H1 (cell line): ENCODE measurements around the gene MTMR2. TPM values are rescaled to one million over a fixed set of nuclear protein-coding genes. Genes with fewer than 3 reads are reported as not detected.

Source experiments
- CTCF ChIA-PET: fragments of 300-600 bp; sonication (Branson Sonifier 250); formaldehyde crosslinking; loops from one replicate; lab custom pipeline; 2021; ENCODE audit not compliant: partially characterized antibody; lab: Charles Lee
- POLR2A ChIA-PET: fragments of 300-600 bp; sonication (Branson Sonifier 250); formaldehyde crosslinking; loops from one replicate; lab custom pipeline; 2021; ENCODE audit warnings: inconsistent platforms; ENCODE audit not compliant: partially characterized antibody; lab: Charles Lee
- DNase-seq, 2 experiments: peaks; one replicate each; pipeline versions ENCODE4 v3.0.0 to v3.0.0-alpha.2; 2010 to 2022; ENCODE audit warnings: low spot score in 2 of 2, low read depth in 1 of 2, mixed read lengths in 1 of 2
- FAIRE-seq: peaks from 2 replicates; lab custom pipeline; 2011; peaks lifted over from hg19 to GRCh38; lab: Jason Lieb, UNC
- H2AFZ ChIP-seq: 2 replicates; pipeline ENCODE4 v1.8.1; 2012; ENCODE audit warnings: low read length, inconsistent platforms
- H2AK5ac ChIP-seq: 2 replicates; pipeline ENCODE4 v1.6.1; 2013; ENCODE audit warnings: low read depth, low read length
- H2BK120ac ChIP-seq: replicated peaks from 2 replicates; pipeline ENCODE3; 2013; ENCODE audit warnings: low read depth, low read length, inconsistent platforms
- H2BK12ac ChIP-seq: 2 replicates; pipeline ENCODE4 v1.6.1; 2013; ENCODE audit warnings: low read depth, low read length
- H2BK15ac ChIP-seq: 2 replicates; pipeline ENCODE4 v1.6.1; 2013; ENCODE audit warnings: low read length
- H2BK20ac ChIP-seq: 2 replicates; pipeline ENCODE4 v1.6.1; 2013; ENCODE audit warnings: low read length
- H2BK5ac ChIP-seq: 2 replicates; pipeline ENCODE4 v1.6.1; 2013; ENCODE audit warnings: low read depth, low read length
- H3K14ac ChIP-seq: 2 replicates; pipeline ENCODE4 v1.6.1; 2013; ENCODE audit warnings: inconsistent platforms; ENCODE audit not compliant: insufficient read length
- H3K18ac ChIP-seq: 2 replicates; pipeline ENCODE4 v1.6.1; 2013; ENCODE audit warnings: low read length; ENCODE audit errors: extremely low read depth
- H3K23ac ChIP-seq: 2 replicates; pipeline ENCODE4 v1.6.1; 2013; ENCODE audit warnings: inconsistent platforms; ENCODE audit not compliant: insufficient read length
- H3K23me2 ChIP-seq: 2 replicates; pipeline ENCODE4 v1.6.1; 2013; ENCODE audit warnings: low read depth, low read length
- H3K27ac ChIP-seq: 2 replicates; pipeline ENCODE4 v1.6.1; 2011; ENCODE audit warnings: low read depth, low read length, inconsistent platforms
- H3K27me3 ChIP-seq, 4 experiments: replicated peaks in 1 of 4; 1 replicate in 1 of 4; 2 replicates in 3 of 4; pipeline versions ENCODE4 v1.6.1 to v1.8.1; 2011 to 2013; ENCODE audit warnings: low read length in 3 of 4, mild to moderate bottlenecking in 3 of 4, inconsistent platforms in 2 of 4, mixed read lengths in 2 of 4, moderate library complexity in 1 of 4; ENCODE audit not compliant: control insufficient read depth in 3 of 4, insufficient read depth in 3 of 4; ENCODE audit errors: extremely low read depth in 1 of 4
- H3K36me3 ChIP-seq, 4 experiments: 2 replicates each; pipeline versions ENCODE4 v1.6.1 to v1.8.1; 2011 to 2013; ENCODE audit warnings: mild to moderate bottlenecking in 4 of 4, low read length in 3 of 4, moderate library complexity in 2 of 4, control low read depth in 1 of 4, inconsistent platforms in 1 of 4; ENCODE audit not compliant: insufficient read depth in 4 of 4, control insufficient read depth in 2 of 4
- H3K4ac ChIP-seq: replicated peaks from 2 replicates; pipeline ENCODE3; 2013; ENCODE audit warnings: low read length, low read depth, mixed read lengths, inconsistent platforms; ENCODE audit not compliant: insufficient read length
- H3K4me1 ChIP-seq, 4 experiments: replicated peaks in 1 of 4; 1 replicate in 1 of 4; 2 replicates in 3 of 4; pipeline versions ENCODE4 v1.6.1 to v1.8.1; 2011 to 2013; ENCODE audit warnings: low read length in 3 of 4, inconsistent platforms in 2 of 4, mixed read lengths in 1 of 4; ENCODE audit not compliant: insufficient read depth in 4 of 4, control insufficient read depth in 3 of 4
- H3K4me2 ChIP-seq, 2 experiments: 2 replicates each; pipeline versions ENCODE4 v1.6.1 to v1.8.1; 2011 to 2013; ENCODE audit warnings: low read depth in 2 of 2, low read length in 2 of 2, control low read depth in 1 of 2, inconsistent platforms in 1 of 2, mild to moderate bottlenecking in 1 of 2; ENCODE audit not compliant: insufficient read depth in 1 of 2
- H3K4me3 ChIP-seq, 4 experiments: fragments of 200-600, 300-600 bp in 1 of 4; sonication (generic), shearing (Covaris generic), sonication (Bioruptor Twin) in 1 of 4; 2 replicates each; pipeline versions ENCODE4 v1.5.1 to v1.8.1; 2011 to 2016; ENCODE audit warnings: low read length in 4 of 4, low read depth in 3 of 4, control low read depth in 2 of 4, inconsistent platforms in 2 of 4, mild to moderate bottlenecking in 2 of 4, mixed read lengths in 1 of 4, moderate library complexity in 1 of 4; ENCODE audit not compliant: insufficient read depth in 2 of 4; ENCODE audit errors: extremely low read depth in 1 of 4
- H3K56ac ChIP-seq: replicated peaks from 2 replicates; pipeline ENCODE3; 2013; ENCODE audit warnings: low read depth, mild to moderate bottlenecking, mixed read lengths, low read length, inconsistent platforms; ENCODE audit not compliant: insufficient read length
- H3K79me1 ChIP-seq: 2 replicates; pipeline ENCODE4 v1.6.1; 2013; ENCODE audit warnings: low read depth, low read length, control low read depth
- H3K79me2 ChIP-seq, 2 experiments: 2 replicates each; pipeline versions ENCODE4 v1.6.1 to v1.8.1; 2012 to 2013; ENCODE audit warnings: low read length in 2 of 2, mild to moderate bottlenecking in 2 of 2, inconsistent platforms in 1 of 2; ENCODE audit not compliant: insufficient read depth in 2 of 2, control insufficient read depth in 1 of 2
- H3K9ac ChIP-seq, 4 experiments: replicated peaks in 1 of 4; 1 replicate in 1 of 4; 2 replicates in 3 of 4; pipeline versions ENCODE4 v1.6.1 to v1.8.1; 2011 to 2013; ENCODE audit warnings: low read depth in 3 of 4, low read length in 3 of 4, control low read depth in 2 of 4, mild to moderate bottlenecking in 2 of 4, moderate library complexity in 2 of 4, inconsistent platforms in 1 of 4; ENCODE audit errors: extremely low read depth in 1 of 4
- H3K9me3 ChIP-seq, 2 experiments: 2 replicates each; pipeline versions ENCODE4 v1.6.1 to v1.8.1; 2012 to 2013; ENCODE audit warnings: mild to moderate bottlenecking in 2 of 2, moderate library complexity in 2 of 2, control low read depth in 1 of 2, inconsistent platforms in 1 of 2, low read depth in 1 of 2, low read length in 1 of 2, mixed read lengths in 1 of 2; ENCODE audit not compliant: insufficient read depth in 2 of 2
- H4K20me1 ChIP-seq, 2 experiments: replicated peaks in 1 of 2; 2 replicates each; pipeline versions ENCODE3 to v1.8.1; 2011 to 2013; ENCODE audit warnings: inconsistent platforms in 2 of 2, low read length in 2 of 2, mild to moderate bottlenecking in 1 of 2; ENCODE audit not compliant: insufficient read depth in 2 of 2, control insufficient read depth in 1 of 2
- H4K5ac ChIP-seq: 2 replicates; pipeline ENCODE4 v1.6.1; 2013; ENCODE audit warnings: low read length, low read depth, mixed read lengths, inconsistent platforms; ENCODE audit not compliant: insufficient read length
- H4K8ac ChIP-seq: 2 replicates; pipeline ENCODE4 v1.8.0; 2013; ENCODE audit warnings: mild to moderate bottlenecking, moderate library complexity, low read length, inconsistent platforms; ENCODE audit not compliant: insufficient read depth; ENCODE audit errors: extremely low read depth
- H4K91ac ChIP-seq: replicated peaks from 2 replicates; pipeline ENCODE3; 2013; ENCODE audit warnings: low read length, mixed read lengths, inconsistent platforms; ENCODE audit not compliant: insufficient read length
- ASH2L ChIP-seq: fragments of 200-600, 300-600 bp; sonication (generic); IDR thresholded peaks from one replicate; pipeline ENCODE4 v1.7.1; 2017; ENCODE audit warnings: low read length
- EZH2 ChIP-seq: fragments of 200-600 bp; sonication (generic); IDR thresholded peaks from 2 replicates; pipeline ENCODE4 v1.7.1; 2012; ENCODE audit warnings: low read depth, mild to moderate bottlenecking, moderate library complexity, low read length, inconsistent platforms; ENCODE audit not compliant: severe bottlenecking
- KDM1A ChIP-seq: fragments of 200-600, 300-600 bp; sonication (generic); IDR thresholded peaks from 2 replicates; pipeline ENCODE4 v1.7.1; 2016; ENCODE audit warnings: mild to moderate bottlenecking, low read length, borderline replicate concordance
- PHF8 ChIP-seq: fragments of 200-600 bp; sonication (generic); conservative IDR thresholded peaks from 2 replicates; pipeline ENCODE4 v1.7.1; 2012; ENCODE audit warnings: low read depth, mild to moderate bottlenecking, inconsistent platforms, low read length, moderate library complexity
- POLR2A ChIP-seq, 2 experiments: IDR thresholded peaks; 1 replicate in 1 of 2; 2 replicates in 1 of 2; pipeline ENCODE4 v1.6.1; 2011; ENCODE audit warnings: low read depth in 2 of 2, low read length in 2 of 2, mild to moderate bottlenecking in 2 of 2; ENCODE audit errors: control extremely low read depth in 1 of 2
- POLR2AphosphoS5 ChIP-seq: IDR thresholded peaks from 2 replicates; pipeline ENCODE4 v1.6.1; 2011; ENCODE audit warnings: low read depth, low read length
- RAD21 ChIP-seq, 2 experiments: IDR thresholded peaks in 1 of 2; conservative IDR thresholded peaks in 1 of 2; 2 replicates each; pipeline ENCODE4 v1.6.1; 2011; ENCODE audit warnings: low read depth in 2 of 2, low read length in 2 of 2, improper control_type of control experiment in 1 of 2, inconsistent platforms in 1 of 2, mild to moderate bottlenecking in 1 of 2, moderate library complexity in 1 of 2
- RNF2 ChIP-seq: fragments of 200-900, 300-1000 bp; sonication (generic); IDR thresholded peaks from 2 replicates; pipeline ENCODE4 v1.7.1; 2016; ENCODE audit warnings: borderline replicate concordance, low read depth, mild to moderate bottlenecking, antibody characterized with exemption, low read length; ENCODE audit not compliant: poor library complexity, severe bottlenecking; ENCODE audit errors: missing control alignments
- SIX5 ChIP-seq: IDR thresholded peaks from 2 replicates; pipeline ENCODE4 v1.6.1; 2011; ENCODE audit warnings: mild to moderate bottlenecking, low read depth, low read length
- SRF ChIP-seq: IDR thresholded peaks from 2 replicates; pipeline ENCODE4 v1.6.1; 2011; ENCODE audit warnings: mild to moderate bottlenecking, low read depth, low read length, moderate library complexity
- SUZ12 ChIP-seq: fragments of 200-600 bp; sonication (generic); IDR thresholded peaks from 2 replicates; pipeline ENCODE4 v1.6.1; 2012; ENCODE audit warnings: mild to moderate bottlenecking, inconsistent platforms, low read length, moderate library complexity, mixed read lengths
- TAF1 ChIP-seq: IDR thresholded peaks from 2 replicates; pipeline ENCODE4 v1.6.1; 2011; ENCODE audit warnings: mild to moderate bottlenecking, low read depth, low read length
- TBP ChIP-seq: IDR thresholded peaks from 2 replicates; pipeline ENCODE4 v1.6.1; 2011; ENCODE audit warnings: low read depth, low read length, improper control_type of control experiment
- WGBS, 2 experiments: shearing (Covaris generic) in 1 of 2; methylation state at CpG; one replicate each; pipeline versions ENCODE4 v1.1.6 to v1.1.7; 2013 to 2015; ENCODE audit warnings: low lambda C conversion rate in 2 of 2, mixed read lengths in 2 of 2, inconsistent platforms in 1 of 2, low coverage in 1 of 2, missing lambda C conversion rate in 1 of 2; ENCODE audit not compliant: insufficient replicate concordance in 2 of 2, insufficient coverage in 1 of 2, insufficient read length in 1 of 2; ENCODE audit errors: extremely low coverage in 1 of 2, missing lambda C conversion rate in 1 of 2; 5-methylcytosine and 5-hydroxymethylcytosine counted together
- polyA plus RNA-seq, 7 experiments: library from polyadenylated mRNA; depleted of rRNA in 3 of 7; stranded (reverse) in 5 of 7; unstranded in 2 of 7; fragments of >200 nt in 5 of 7; fragments of 200-250 nt in 2 of 7; gene quantifications; 1 replicate in 5 of 7; 2 replicates in 1 of 7; 4 replicates in 1 of 7; pipeline versions ENCODE4 v1.2.1 to v1.2.3, GENCODE V29; 2011 to 2013; ENCODE audit warnings: missing spikeins in 2 of 7, mixed read lengths in 2 of 7
- total RNA-seq: library from RNA; stranded (reverse); fragmentation: NEBNext Ultra II Directional; extraction: Animal tissue kit (Norgen Biotek cat#: 25700); gene quantifications from 2 replicates; pipeline ENCODE4 v1.2.1, GENCODE V29; 2021

MTMR2 gene
- total and polyA plus RNA-seq, 2 of the 8 experiments (the other 6 are each of a cell fraction or from before 2014, with no cell fraction given): 16.7 to 52.9 TPM

DNA sequence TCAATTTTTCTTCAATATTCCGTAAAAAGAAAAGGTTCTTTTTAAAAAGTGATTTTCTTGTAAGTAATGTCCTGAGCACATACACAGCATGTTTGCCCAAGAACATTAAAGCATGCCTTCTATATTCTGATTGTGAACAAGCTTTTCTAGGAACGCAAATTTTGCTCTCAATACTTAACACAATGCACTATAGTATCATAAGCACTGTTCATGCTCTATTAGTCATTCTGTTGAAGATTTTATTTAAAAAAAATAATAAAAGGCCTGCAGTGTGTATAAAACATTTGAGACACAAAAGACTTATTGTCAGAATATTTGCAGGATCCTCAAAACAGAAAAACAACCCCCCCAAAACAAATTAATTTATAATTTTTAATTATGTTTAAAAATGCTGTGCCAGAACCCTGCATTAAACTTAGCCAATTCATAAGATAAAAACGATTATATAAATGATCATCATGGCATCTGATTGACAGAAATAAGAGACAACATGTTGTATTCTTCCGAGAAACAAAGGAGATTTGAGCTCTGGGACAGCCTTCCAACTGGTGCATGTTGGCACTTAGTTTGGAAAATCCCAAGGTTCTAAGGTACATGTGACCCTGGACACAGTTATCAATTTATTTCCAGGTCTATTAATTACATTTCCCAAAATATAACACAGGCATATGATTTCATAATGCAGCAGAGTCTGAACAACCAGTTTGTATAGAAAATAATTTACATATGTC, 13.1 kb downstream of the MTMR2 start:
- no peaks in the 10 kb centered on the region for H3K36me3 ChIP-seq
- H2BK5ac ChIP-seq: no peak overlapping the region
- H3K27ac ChIP-seq: no peak overlapping the region
- H2AK5ac ChIP-seq: no peak overlapping the region
- no peaks in the 10 kb centered on the region for H3K79me1 ChIP-seq
- POLR2A ChIA-PET: interaction anchor here (0.6 kb wide), 1 partner anchor 223 kb away, joined by 3 read pairs; no protein-coding TSS in a partner anchor
- no peak overlapping the region for H3K18ac ChIP-seq
- TF ChIP-seq POLR2AphosphoS5 (no peak), SRF (no peak), RAD21 (IDR thresholded peaks at IDR 0.05 in 1 of 2, conservative IDR thresholded peaks at IDR 0.05 in 1 of 2; ENCODE audit: low read depth in 2 of 2, low read length in 2 of 2) (no peak), TAF1 (no peak), POLR2A (IDR thresholded peaks at IDR 0.05; ENCODE audit: control extremely low read depth in 1 of 2, low read depth in 2 of 2, low read length in 2 of 2) (no peak), TBP (no peak), EZH2 (no peak), RNF2 (no peak), ASH2L (no peak), PHF8 (no peak), KDM1A (no peak), SUZ12 (no peak), SIX5 (no peak)
- TF ChIP-seq, all 59 proteins: peak for 0
- FAIRE-seq (no peak), DNase-seq (no peak)
- Histone ChIP-seq H4K8ac (no peak overlapping the region), H3K4me1 (no peaks in the 10 kb centered on the region), H2BK20ac (no peak overlapping the region), H3K23me2 (no peaks in the 10 kb centered on the region; the same call in 1 of the 2 replicates), H3K56ac (no peak overlapping the region), H2BK120ac (no peak overlapping the region), H2AFZ (no peak overlapping the region), H3K4me2 (no peak overlapping the region), H3K4me3 (no peak overlapping the region), H3K27me3 (peaks cover 0 to 1% (median 0%) of the 10 kb centered on the region in 4 experiments; a peak in 1 of 7 replicates), H3K23ac (no peak overlapping the region), H4K91ac (no peak overlapping the region), H2BK15ac (no peak overlapping the region), H3K14ac (no peak overlapping the region), H3K4ac (no peak overlapping the region), H2BK12ac (no peak overlapping the region), H3K79me2 (peaks cover 0 to 67% of the 10 kb centered on the region in 2 experiments; a peak in 2 of 4 replicates), H4K20me1 (peaks cover 0 to 3% of the 10 kb centered on the region in 2 experiments), H3K9me3 (no peaks in the 10 kb centered on the region), H3K9ac (no peak overlapping the region), H4K5ac (no peak overlapping the region)
- WGBS, 2 experiments: 94% methylated on average over 4 of the region's 4 CpGs; no CpG with 5 or more reads in 1 of the 2 experiments
- CTCF ChIA-PET: interaction anchor here (1.0 kb wide), 1 partner anchor 78 kb away, joined by 3 read pairs; no protein-coding TSS in a partner anchor
